Liver (tissue), 3 donors: ENCODE data around the gene CREB5.

Experiments used
- FOXA1 ChIP-seq: IDR thresholded peaks from 2 replicates; pipeline ENCODE4 v1.6.1; 2016; ENCODE audit warnings: antibody characterized with exemption
- FOXA2 ChIP-seq: IDR thresholded peaks from 2 replicates; pipeline ENCODE4 v1.6.1; 2016; ENCODE audit warnings: antibody characterized with exemption
- GABPA ChIP-seq, 2 donors: IDR thresholded peaks in 1 of 2; conservative IDR thresholded peaks in 1 of 2; 2 replicates each; pipeline ENCODE4 v1.6.1; 2016; ENCODE audit warnings: antibody characterized with exemption in 2 of 2, mild to moderate bottlenecking in 1 of 2, moderate library complexity in 1 of 2
- HNF4G ChIP-seq: IDR thresholded peaks from 2 replicates; pipeline ENCODE4 v1.6.1; 2016; ENCODE audit warnings: antibody characterized with exemption
- JUND ChIP-seq, 2 donors: IDR thresholded peaks; 2 replicates each; pipeline ENCODE4 v1.6.1; 2016; ENCODE audit warnings: antibody characterized with exemption in 2 of 2
- SP1 ChIP-seq: IDR thresholded peaks from 2 replicates; pipeline ENCODE4 v1.6.1; 2018; ENCODE audit warnings: antibody characterized with exemption, mild to moderate bottlenecking
- TAF1 ChIP-seq: conservative IDR thresholded peaks from 2 replicates; pipeline ENCODE4 v1.6.1; 2016; ENCODE audit warnings: antibody characterized with exemption, mild to moderate bottlenecking
- YY1 ChIP-seq: IDR thresholded peaks from 2 replicates; pipeline ENCODE4 v1.6.1; 2016; ENCODE audit warnings: antibody characterized with exemption, mild to moderate bottlenecking
- TF ChIP-seq, protein P1 (sequence below): fragments of 150-350 bp; IDR thresholded peaks from 2 replicates; pipeline ENCODE4 v1.5.1; 2017; ENCODE audit warnings: improper control_type of control experiment, low read depth, low read length; ENCODE audit not compliant: missing input control
- TF ChIP-seq, protein P2 (sequence below): IDR thresholded peaks from 2 replicates; pipeline ENCODE4 v1.6.1; 2016; ENCODE audit warnings: antibody characterized with exemption
- TF ChIP-seq, protein P3 (sequence below): IDR thresholded peaks from 2 replicates; pipeline ENCODE4 v1.6.1; 2016; ENCODE audit warnings: antibody characterized with exemption
- TF ChIP-seq, protein P4 (sequence below): IDR thresholded peaks from 2 replicates; pipeline ENCODE4 v1.6.1; 2016; ENCODE audit warnings: antibody characterized with exemption, mild to moderate bottlenecking
- TF ChIP-seq, protein P5 (sequence below): IDR thresholded peaks from 2 replicates; pipeline ENCODE4 v1.6.1; 2016; ENCODE audit warnings: antibody characterized with exemption
- donor health status: healthy.
- donor health status: healthy.

DNA sequence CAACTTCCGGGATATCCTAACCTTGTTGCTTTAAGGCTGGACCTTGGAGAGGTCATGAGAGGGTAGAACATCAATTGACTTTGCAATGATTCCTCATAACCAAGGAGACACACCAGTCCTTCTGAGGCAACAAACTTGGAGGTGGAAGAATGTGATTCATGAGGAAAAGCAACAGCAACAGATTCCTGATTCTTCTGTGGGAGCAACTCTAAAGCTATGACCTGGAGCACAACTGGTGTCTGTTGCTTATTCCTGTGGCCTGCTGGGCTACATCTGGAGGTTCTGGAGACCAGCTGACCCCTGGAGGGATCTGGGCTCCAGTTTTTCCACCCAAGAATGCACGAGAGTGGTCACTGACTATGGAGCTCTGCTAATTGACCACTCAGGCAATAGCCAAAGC, 116.6 kb downstream of the CREB5 start:
- TF ChIP-seq, protein P1, sequence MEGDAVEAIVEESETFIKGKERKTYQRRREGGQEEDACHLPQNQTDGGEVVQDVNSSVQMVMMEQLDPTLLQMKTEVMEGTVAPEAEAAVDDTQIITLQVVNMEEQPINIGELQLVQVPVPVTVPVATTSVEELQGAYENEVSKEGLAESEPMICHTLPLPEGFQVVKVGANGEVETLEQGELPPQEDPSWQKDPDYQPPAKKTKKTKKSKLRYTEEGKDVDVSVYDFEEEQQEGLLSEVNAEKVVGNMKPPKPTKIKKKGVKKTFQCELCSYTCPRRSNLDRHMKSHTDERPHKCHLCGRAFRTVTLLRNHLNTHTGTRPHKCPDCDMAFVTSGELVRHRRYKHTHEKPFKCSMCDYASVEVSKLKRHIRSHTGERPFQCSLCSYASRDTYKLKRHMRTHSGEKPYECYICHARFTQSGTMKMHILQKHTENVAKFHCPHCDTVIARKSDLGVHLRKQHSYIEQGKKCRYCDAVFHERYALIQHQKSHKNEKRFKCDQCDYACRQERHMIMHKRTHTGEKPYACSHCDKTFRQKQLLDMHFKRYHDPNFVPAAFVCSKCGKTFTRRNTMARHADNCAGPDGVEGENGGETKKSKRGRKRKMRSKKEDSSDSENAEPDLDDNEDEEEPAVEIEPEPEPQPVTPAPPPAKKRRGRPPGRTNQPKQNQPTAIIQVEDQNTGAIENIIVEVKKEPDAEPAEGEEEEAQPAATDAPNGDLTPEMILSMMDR: no peak
- TF ChIP-seq, protein P2, sequence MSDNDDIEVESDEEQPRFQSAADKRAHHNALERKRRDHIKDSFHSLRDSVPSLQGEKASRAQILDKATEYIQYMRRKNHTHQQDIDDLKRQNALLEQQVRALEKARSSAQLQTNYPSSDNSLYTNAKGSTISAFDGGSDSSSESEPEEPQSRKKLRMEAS: no peak
- TF ChIP-seq, protein P3, sequence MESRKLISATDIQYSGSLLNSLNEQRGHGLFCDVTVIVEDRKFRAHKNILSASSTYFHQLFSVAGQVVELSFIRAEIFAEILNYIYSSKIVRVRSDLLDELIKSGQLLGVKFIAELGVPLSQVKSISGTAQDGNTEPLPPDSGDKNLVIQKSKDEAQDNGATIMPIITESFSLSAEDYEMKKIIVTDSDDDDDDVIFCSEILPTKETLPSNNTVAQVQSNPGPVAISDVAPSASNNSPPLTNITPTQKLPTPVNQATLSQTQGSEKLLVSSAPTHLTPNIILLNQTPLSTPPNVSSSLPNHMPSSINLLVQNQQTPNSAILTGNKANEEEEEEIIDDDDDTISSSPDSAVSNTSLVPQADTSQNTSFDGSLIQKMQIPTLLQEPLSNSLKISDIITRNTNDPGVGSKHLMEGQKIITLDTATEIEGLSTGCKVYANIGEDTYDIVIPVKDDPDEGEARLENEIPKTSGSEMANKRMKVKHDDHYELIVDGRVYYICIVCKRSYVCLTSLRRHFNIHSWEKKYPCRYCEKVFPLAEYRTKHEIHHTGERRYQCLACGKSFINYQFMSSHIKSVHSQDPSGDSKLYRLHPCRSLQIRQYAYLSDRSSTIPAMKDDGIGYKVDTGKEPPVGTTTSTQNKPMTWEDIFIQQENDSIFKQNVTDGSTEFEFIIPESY: no peak
- TF ChIP-seq GABPA (IDR thresholded peaks at IDR 0.05 in 1 of 2, conservative IDR thresholded peaks at IDR 0.05 in 1 of 2): no peak
- TF ChIP-seq TAF1: no peak
- TF ChIP-seq YY1: no peak
- TF ChIP-seq SP1: no peak
- TF ChIP-seq, protein P4, sequence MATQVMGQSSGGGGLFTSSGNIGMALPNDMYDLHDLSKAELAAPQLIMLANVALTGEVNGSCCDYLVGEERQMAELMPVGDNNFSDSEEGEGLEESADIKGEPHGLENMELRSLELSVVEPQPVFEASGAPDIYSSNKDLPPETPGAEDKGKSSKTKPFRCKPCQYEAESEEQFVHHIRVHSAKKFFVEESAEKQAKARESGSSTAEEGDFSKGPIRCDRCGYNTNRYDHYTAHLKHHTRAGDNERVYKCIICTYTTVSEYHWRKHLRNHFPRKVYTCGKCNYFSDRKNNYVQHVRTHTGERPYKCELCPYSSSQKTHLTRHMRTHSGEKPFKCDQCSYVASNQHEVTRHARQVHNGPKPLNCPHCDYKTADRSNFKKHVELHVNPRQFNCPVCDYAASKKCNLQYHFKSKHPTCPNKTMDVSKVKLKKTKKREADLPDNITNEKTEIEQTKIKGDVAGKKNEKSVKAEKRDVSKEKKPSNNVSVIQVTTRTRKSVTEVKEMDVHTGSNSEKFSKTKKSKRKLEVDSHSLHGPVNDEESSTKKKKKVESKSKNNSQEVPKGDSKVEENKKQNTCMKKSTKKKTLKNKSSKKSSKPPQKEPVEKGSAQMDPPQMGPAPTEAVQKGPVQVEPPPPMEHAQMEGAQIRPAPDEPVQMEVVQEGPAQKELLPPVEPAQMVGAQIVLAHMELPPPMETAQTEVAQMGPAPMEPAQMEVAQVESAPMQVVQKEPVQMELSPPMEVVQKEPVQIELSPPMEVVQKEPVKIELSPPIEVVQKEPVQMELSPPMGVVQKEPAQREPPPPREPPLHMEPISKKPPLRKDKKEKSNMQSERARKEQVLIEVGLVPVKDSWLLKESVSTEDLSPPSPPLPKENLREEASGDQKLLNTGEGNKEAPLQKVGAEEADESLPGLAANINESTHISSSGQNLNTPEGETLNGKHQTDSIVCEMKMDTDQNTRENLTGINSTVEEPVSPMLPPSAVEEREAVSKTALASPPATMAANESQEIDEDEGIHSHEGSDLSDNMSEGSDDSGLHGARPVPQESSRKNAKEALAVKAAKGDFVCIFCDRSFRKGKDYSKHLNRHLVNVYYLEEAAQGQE: no peak
- TF ChIP-seq FOXA2: no peak
- no peak for TF ChIP-seq JUND (IDR thresholded peaks at IDR 0.05)
- no peak for TF ChIP-seq FOXA1
- TF ChIP-seq HNF4G: no peak
- TF ChIP-seq, protein P5, sequence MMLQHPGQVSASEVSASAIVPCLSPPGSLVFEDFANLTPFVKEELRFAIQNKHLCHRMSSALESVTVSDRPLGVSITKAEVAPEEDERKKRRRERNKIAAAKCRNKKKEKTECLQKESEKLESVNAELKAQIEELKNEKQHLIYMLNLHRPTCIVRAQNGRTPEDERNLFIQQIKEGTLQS: no peak
